HUES48 (cell line): ENCODE measurements around the gene GALNT9.

Experiments used
- H3K27ac ChIP-seq: one replicate; pipeline ENCODE4 v1.7.0; 2013; ENCODE audit warnings: low read depth, low read length, inconsistent platforms
- H3K27me3 ChIP-seq: 2 replicates; pipeline ENCODE4 v1.6.1; 2013; ENCODE audit warnings: mild to moderate bottlenecking, low read length; ENCODE audit not compliant: control insufficient read depth, insufficient read depth
- H3K36me3 ChIP-seq: 2 replicates; pipeline ENCODE4 v1.6.1; 2013; ENCODE audit warnings: low read length; ENCODE audit not compliant: control insufficient read depth, insufficient read depth
- H3K4me1 ChIP-seq: 2 replicates; pipeline ENCODE4 v1.6.1; 2013; ENCODE audit warnings: mild to moderate bottlenecking, low read length; ENCODE audit not compliant: control insufficient read depth, insufficient read depth
- H3K4me3 ChIP-seq: 2 replicates; pipeline ENCODE4 v1.5.1; 2013; ENCODE audit warnings: mild to moderate bottlenecking, low read depth, low read length
- H3K9ac ChIP-seq: 2 replicates; pipeline ENCODE4 v1.6.1; 2013; ENCODE audit warnings: mild to moderate bottlenecking, low read depth, low read length, moderate library complexity
- H3K9me3 ChIP-seq: 2 replicates; pipeline ENCODE4 v1.6.1; 2013; ENCODE audit warnings: low read length; ENCODE audit not compliant: control insufficient read depth, insufficient read depth

The GALNT9 gene

GRCh38 chr12:132279930-132280329, 49.5 kb downstream of the GALNT9 start:
- H3K9ac ChIP-seq = no peak overlapping the region
- H3K27me3 ChIP-seq = 0 out of 2 replicates have a peak, but pooled peaks cover 2% of the 10 kb centered on the region
- H3K27ac ChIP-seq = no peak overlapping the region
- H3K9me3 ChIP-seq = no peaks in the 10 kb centered on the region
- H3K4me3 ChIP-seq = no peak overlapping the region
- no peaks in the 10 kb centered on the region for H3K36me3 ChIP-seq
- H3K4me1 ChIP-seq = peaks cover under 1% of the 10 kb centered on the region; the same call in 1 of the 2 replicates

GRCh38 chr12:132279184-132279889, 50.1 kb downstream of the GALNT9 start:
- no peak overlapping the region for H3K4me3 ChIP-seq
- H3K27ac ChIP-seq = no peak overlapping the region
- H3K4me1 ChIP-seq = peaks cover 3% of the 10 kb centered on the region; the same call in 1 of the 2 replicates
- no peaks in the 10 kb centered on the region for H3K9me3 ChIP-seq
- 0 out of 2 replicates have a peak, but pooled peaks cover 2% of the 10 kb centered on the region for H3K27me3 ChIP-seq
- H3K36me3 ChIP-seq = no peaks in the 10 kb centered on the region
- H3K9ac ChIP-seq = no peak overlapping the region

- Histone ChIP-seq H3K9me3 (no peaks in the 10 kb centered on the region), H3K27me3 (0 out of 2 replicates have a peak, but pooled peaks cover 2% of the 10 kb centered on the region), H3K27ac (no peak overlapping the region), H3K4me1 (peaks cover 7% of the 10 kb centered on the region; the same call in 1 of the 2 replicates), H3K36me3 (no peaks in the 10 kb centered on the region), H3K4me3 (no peak overlapping the region), H3K9ac (no peak overlapping the region)
These were observed 50.8 kb downstream of the GALNT9 start for GRCh38 chr12:132278401-132279183.

GRCh38 chr12:132277949-132278348, 51.4 kb downstream of the GALNT9 start:
- H3K9ac ChIP-seq = no peak overlapping the region
- H3K4me3 ChIP-seq = no peak overlapping the region
- no peaks in the 10 kb centered on the region for H3K36me3 ChIP-seq
- no peaks in the 10 kb centered on the region for H3K9me3 ChIP-seq
- H3K27ac ChIP-seq = no peak overlapping the region
- H3K4me1 ChIP-seq = peaks cover 7% of the 10 kb centered on the region; the same call in 1 of the 2 replicates
- H3K27me3 ChIP-seq = 0 out of 2 replicates have a peak, but pooled peaks cover 2% of the 10 kb centered on the region

GRCh38 chr12:132277374-132277941, 51.9 kb downstream of the GALNT9 start:
- Histone ChIP-seq H3K27me3 (0 out of 2 replicates have a peak, but pooled peaks cover 2% of the 10 kb centered on the region), H3K4me3 (no peak overlapping the region), H3K4me1 (peaks cover 7% of the 10 kb centered on the region; the same call in 1 of the 2 replicates), H3K9me3 (no peaks in the 10 kb centered on the region), H3K9ac (no peak overlapping the region), H3K27ac (no peak overlapping the region), H3K36me3 (no peaks in the 10 kb centered on the region)

- Histone ChIP-seq H3K9ac (no peak overlapping the region), H3K4me1 (peaks cover 7% of the 10 kb centered on the region; the same call in 1 of the 2 replicates), H3K9me3 (no peaks in the 10 kb centered on the region), H3K36me3 (no peaks in the 10 kb centered on the region), H3K27me3 (0 out of 2 replicates have a peak, but pooled peaks cover 2% of the 10 kb centered on the region), H3K27ac (no peak overlapping the region), H3K4me3 (no peak overlapping the region)
These were observed 52.5 kb downstream of the GALNT9 start for GRCh38 chr12:132276827-132277373.

- Histone ChIP-seq H3K4me3 (no peak overlapping the region), H3K9ac (no peak overlapping the region), H3K27ac (no peak overlapping the region), H3K4me1 (peaks cover 7% of the 10 kb centered on the region; the same call in 1 of the 2 replicates), H3K36me3 (no peaks in the 10 kb centered on the region), H3K9me3 (no peaks in the 10 kb centered on the region), H3K27me3 (0 out of 2 replicates have a peak, but pooled peaks cover 2% of the 10 kb centered on the region)
These were observed 53.1 kb downstream of the GALNT9 start for GRCh38 chr12:132276066-132276826.

- Histone ChIP-seq H3K4me1 (peaks cover 7% of the 10 kb centered on the region; the same call in 1 of the 2 replicates), H3K27ac (no peak overlapping the region), H3K9ac (no peak overlapping the region), H3K9me3 (no peaks in the 10 kb centered on the region), H3K4me3 (no peak overlapping the region), H3K36me3 (no peaks in the 10 kb centered on the region), H3K27me3 (0 out of 2 replicates have a peak, but pooled peaks cover 2% of the 10 kb centered on the region)
These were observed 53.8 kb downstream of the GALNT9 start for GRCh38 chr12:132275631-132276030.

GRCh38 chr12:132275110-132275531, 54.3 kb downstream of the GALNT9 start:
- Histone ChIP-seq H3K9ac (no peak overlapping the region), H3K36me3 (no peaks in the 10 kb centered on the region), H3K4me1 (peaks cover 7% of the 10 kb centered on the region; the same call in 1 of the 2 replicates), H3K27me3 (0 out of 2 replicates have a peak, but pooled peaks cover 2% of the 10 kb centered on the region), H3K27ac (no peak overlapping the region), H3K4me3 (no peak overlapping the region), H3K9me3 (no peaks in the 10 kb centered on the region)

- H3K27ac ChIP-seq = no peak overlapping the region
- no peak overlapping the region for H3K9ac ChIP-seq
- no peaks in the 10 kb centered on the region for H3K9me3 ChIP-seq
- H3K4me3 ChIP-seq = no peak overlapping the region
- 0 out of 2 replicates have a peak, but pooled peaks cover 2% of the 10 kb centered on the region for H3K27me3 ChIP-seq
- peaks cover 7% of the 10 kb centered on the region; the same call in 1 of the 2 replicates for H3K4me1 ChIP-seq
- H3K36me3 ChIP-seq = no peaks in the 10 kb centered on the region
These were observed 55.4 kb downstream of the GALNT9 start for GRCh38 chr12:132273992-132274334.
